HK-2 (cell line): ENCODE results near the gene AP1B1.

ENCODE experiments used
- DNase-seq: peaks from one replicate; pipeline ENCODE4 v3.0.0-alpha.2; 2018; ENCODE audit not compliant: unreplicated experiment

AP1B1 gene

GRCh38 chr22:29313576-29314466, 74.5 kb downstream of the AP1B1 start:
- peak; percentile 14 for DNase-seq

GRCh38 chr22:29313126-29313575, 75.2 kb downstream of the AP1B1 start:
- DNase-seq, result peak; percentile 71

GRCh38 chr22:29312218-29313125, 75.9 kb downstream of the AP1B1 start:
- no peak for DNase-seq

GRCh38 chr22:29311464-29312217, 76.7 kb downstream of the AP1B1 start:
- DNase-seq, result no peak

GRCh38 chr22:29310863-29311339, 77.5 kb downstream of the AP1B1 start:
- peak; percentile 95 for DNase-seq

GRCh38 chr22:29310065-29310862, 78.1 kb downstream of the AP1B1 start:
- DNase-seq, result no peak

GRCh38 chr22:29309332-29310064, 78.9 kb downstream of the AP1B1 start:
- DNase-seq, result no peak

GRCh38 chr22:29308791-29309262, 79.5 kb downstream of the AP1B1 start:
- DNase-seq, result peak; percentile 16

GRCh38 chr22:29308148-29308790, 80.1 kb downstream of the AP1B1 start:
- no peak for DNase-seq

GRCh38 chr22:29307596-29308147, 80.7 kb downstream of the AP1B1 start:
- DNase-seq, result no peak

GRCh38 chr22:29306835-29307595, 81.4 kb downstream of the AP1B1 start:
- peak; percentile 71 for DNase-seq

GRCh38 chr22:29306175-29306834, 82.1 kb downstream of the AP1B1 start, which contains the start of gene GAS2L1:
TSS of gene GAS2L1 (plus strand) at chr22:29306650. CDS start at chr22:29308106, 1,456 bp downstream.
- peak; percentile 82 for DNase-seq

- no peak for DNase-seq
Measured at GRCh38 chr22:29305836-29306174, 82.6 kb downstream of the AP1B1 start.

- no peak for DNase-seq
Measured at GRCh38 chr22:29302681-29303465, 85.5 kb downstream of the AP1B1 start.

- no peak for DNase-seq
Measured at GRCh38 chr22:29302402-29302680, 86.0 kb downstream of the AP1B1 start.

GRCh38 chr22:29301716-29302401, 86.5 kb downstream of the AP1B1 start:
- no peak for DNase-seq
